ENCODE results near the gene MZB1. TPM values are rescaled to one million over a fixed set of nuclear protein-coding genes. Genes with fewer than 3 reads are reported as not detected.
"Not testable (repeated sequence)": the region's sequence is repeated elsewhere in the genome, so short reads cannot be mapped to it uniquely, and the experiment has no call there.

The MZB1 gene
- total RNA-seq, 1 experiment from 2014 or later = 0.52 TPM

DNA sequence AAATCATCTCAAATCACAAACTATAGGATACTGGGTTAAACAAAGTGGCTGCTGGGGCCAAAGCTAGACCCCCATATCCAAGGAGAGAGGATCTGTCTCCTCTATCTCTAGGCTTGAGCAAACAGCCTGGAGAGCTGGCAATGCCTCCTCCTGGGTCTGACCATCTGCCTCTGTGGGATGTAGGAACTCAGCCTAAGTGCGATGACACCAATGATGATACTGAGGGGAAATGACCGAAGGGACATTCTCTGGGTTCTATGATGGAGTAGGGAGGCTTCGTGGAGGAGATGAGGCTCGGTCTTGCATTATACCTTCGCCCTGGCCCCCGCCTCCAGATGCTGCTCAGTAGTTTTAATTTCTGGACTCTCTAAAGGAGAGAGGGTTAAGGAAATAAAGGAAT, 23.4 kb upstream of the MZB1 start:
- POLR2A ChIA-PET (ENCODE audit: unreplicated experiment) = no interaction called here

DNA sequence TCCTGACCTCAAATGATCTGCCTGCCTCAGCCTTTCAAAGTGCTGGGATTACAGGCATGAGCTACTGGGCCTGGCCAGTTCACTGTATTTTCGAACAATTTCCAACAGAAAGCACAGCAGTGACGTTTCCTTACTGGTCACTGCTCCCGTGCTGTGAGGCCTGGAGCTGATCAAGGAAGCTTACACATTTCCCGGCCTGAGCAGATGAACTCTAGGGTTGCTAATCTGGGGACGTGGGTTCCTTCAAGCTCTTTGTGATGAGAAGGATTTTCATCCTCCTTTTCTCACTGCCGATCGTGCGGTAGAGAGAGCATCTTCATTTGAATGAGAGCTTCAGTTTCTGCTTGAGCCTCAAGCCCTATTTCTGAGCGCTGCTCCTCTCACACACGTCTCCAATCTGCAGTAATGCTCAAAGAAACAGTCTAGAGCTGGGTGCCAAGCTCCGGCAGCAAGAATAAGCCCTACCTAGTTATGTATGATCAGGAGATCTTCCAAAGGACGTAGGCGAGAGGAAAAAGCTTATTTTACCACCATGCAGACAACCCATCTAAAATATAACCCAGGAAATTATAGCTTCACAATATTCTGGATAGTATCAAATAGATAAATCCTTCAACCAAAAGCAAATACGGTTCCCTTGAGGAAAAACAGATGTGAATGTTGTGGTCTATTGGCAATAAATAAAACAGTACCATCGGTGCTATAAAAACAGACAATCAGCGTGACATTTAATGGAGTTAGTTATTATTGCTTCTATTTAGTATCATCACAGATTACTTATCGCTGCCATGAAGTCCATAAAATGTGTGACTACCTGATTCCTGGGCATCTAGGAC, 21.5 kb upstream of the MZB1 start:
- H3K36me3 ChIP-seq (ENCODE audit: low read depth) = no peaks in the 10 kb centered on the region
- no peak overlapping the region for H3K4me3 ChIP-seq
- DNase-seq = no peak
- H3K4me2 ChIP-seq = no peak overlapping the region
- no peaks in the 10 kb centered on the region for H3K4me1 ChIP-seq (replicated peaks; ENCODE audit: insufficient read depth)
- H4K20me1 ChIP-seq (ENCODE audit: insufficient read depth) = no peaks in the 10 kb centered on the region
- no peaks in the 10 kb centered on the region for H3K79me2 ChIP-seq (ENCODE audit: low read depth)
- H3K9me3 ChIP-seq (ENCODE audit: insufficient read depth, low read depth) = no peaks in the 10 kb centered on the region
- intact Hi-C loops (cut with micrococcal nuclease; ENCODE audit: unreplicated experiment) = no loop called here
- H2AFZ ChIP-seq = no peak overlapping the region
- ChIA-PET POLR2A (ENCODE audit: unreplicated experiment) (interaction anchor here (0.6 kb wide), 1 partner anchor 902 kb away, joined by 11 read pairs; no protein-coding TSS in a partner anchor), CTCF (no interaction called here)
- H3K9me2 ChIP-seq (ENCODE audit: insufficient read depth) = no peaks in the 10 kb centered on the region
- TF ChIP-seq, protein P1, sequence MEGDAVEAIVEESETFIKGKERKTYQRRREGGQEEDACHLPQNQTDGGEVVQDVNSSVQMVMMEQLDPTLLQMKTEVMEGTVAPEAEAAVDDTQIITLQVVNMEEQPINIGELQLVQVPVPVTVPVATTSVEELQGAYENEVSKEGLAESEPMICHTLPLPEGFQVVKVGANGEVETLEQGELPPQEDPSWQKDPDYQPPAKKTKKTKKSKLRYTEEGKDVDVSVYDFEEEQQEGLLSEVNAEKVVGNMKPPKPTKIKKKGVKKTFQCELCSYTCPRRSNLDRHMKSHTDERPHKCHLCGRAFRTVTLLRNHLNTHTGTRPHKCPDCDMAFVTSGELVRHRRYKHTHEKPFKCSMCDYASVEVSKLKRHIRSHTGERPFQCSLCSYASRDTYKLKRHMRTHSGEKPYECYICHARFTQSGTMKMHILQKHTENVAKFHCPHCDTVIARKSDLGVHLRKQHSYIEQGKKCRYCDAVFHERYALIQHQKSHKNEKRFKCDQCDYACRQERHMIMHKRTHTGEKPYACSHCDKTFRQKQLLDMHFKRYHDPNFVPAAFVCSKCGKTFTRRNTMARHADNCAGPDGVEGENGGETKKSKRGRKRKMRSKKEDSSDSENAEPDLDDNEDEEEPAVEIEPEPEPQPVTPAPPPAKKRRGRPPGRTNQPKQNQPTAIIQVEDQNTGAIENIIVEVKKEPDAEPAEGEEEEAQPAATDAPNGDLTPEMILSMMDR (conservative IDR thresholded peaks at IDR 0.05) = no peak
- no peak for TF ChIP-seq EZH2 (IDR thresholded peaks at IDR 0.05; ENCODE audit: low read depth)
- H3K27me3 ChIP-seq (ENCODE audit: insufficient read depth, low read depth) = no peaks in the 10 kb centered on the region
- BruUV-seq (replicated peaks) = no TSS peak
- H3K27ac ChIP-seq = no peak overlapping the region
- H3F3A ChIP-seq (ENCODE audit: insufficient read depth, low read depth) = no peaks in the 10 kb centered on the region

More for the DNA sequence above, 23.4 kb upstream of the MZB1 start:
- H3K4me3 ChIP-seq = no peak overlapping the region
- H3K27ac ChIP-seq = no peak overlapping the region
- BruUV-seq (replicated peaks) = no TSS peak
- no peaks in the 10 kb centered on the region for H3K9me3 ChIP-seq (ENCODE audit: insufficient read depth, low read depth)
- H3K4me2 ChIP-seq = no peak overlapping the region
- no peaks in the 10 kb centered on the region for H3K9me2 ChIP-seq (ENCODE audit: insufficient read depth)
- no peak overlapping the region for H2AFZ ChIP-seq
- CTCF ChIA-PET = no interaction called here
- H3F3A ChIP-seq (ENCODE audit: insufficient read depth, low read depth) = no peaks in the 10 kb centered on the region
- no peaks in the 10 kb centered on the region for H3K27me3 ChIP-seq (ENCODE audit: insufficient read depth, low read depth)
- TF ChIP-seq EZH2 (IDR thresholded peaks at IDR 0.05; ENCODE audit: low read depth) = no peak
- TF ChIP-seq, protein P1 (conservative IDR thresholded peaks at IDR 0.05) = no peak
- intact Hi-C loops (cut with micrococcal nuclease; ENCODE audit: unreplicated experiment) = loop anchor here (2.0 kb wide), 1 partner anchor 216 kb away; no protein-coding TSS in a partner anchor
- H3K79me2 ChIP-seq (ENCODE audit: low read depth) = no peaks in the 10 kb centered on the region
- no peak for DNase-seq
- H3K36me3 ChIP-seq (ENCODE audit: low read depth) = no peaks in the 10 kb centered on the region
- H4K20me1 ChIP-seq (ENCODE audit: insufficient read depth) = no peaks in the 10 kb centered on the region
- no peaks in the 10 kb centered on the region for H3K4me1 ChIP-seq (replicated peaks; ENCODE audit: insufficient read depth)

DNA sequence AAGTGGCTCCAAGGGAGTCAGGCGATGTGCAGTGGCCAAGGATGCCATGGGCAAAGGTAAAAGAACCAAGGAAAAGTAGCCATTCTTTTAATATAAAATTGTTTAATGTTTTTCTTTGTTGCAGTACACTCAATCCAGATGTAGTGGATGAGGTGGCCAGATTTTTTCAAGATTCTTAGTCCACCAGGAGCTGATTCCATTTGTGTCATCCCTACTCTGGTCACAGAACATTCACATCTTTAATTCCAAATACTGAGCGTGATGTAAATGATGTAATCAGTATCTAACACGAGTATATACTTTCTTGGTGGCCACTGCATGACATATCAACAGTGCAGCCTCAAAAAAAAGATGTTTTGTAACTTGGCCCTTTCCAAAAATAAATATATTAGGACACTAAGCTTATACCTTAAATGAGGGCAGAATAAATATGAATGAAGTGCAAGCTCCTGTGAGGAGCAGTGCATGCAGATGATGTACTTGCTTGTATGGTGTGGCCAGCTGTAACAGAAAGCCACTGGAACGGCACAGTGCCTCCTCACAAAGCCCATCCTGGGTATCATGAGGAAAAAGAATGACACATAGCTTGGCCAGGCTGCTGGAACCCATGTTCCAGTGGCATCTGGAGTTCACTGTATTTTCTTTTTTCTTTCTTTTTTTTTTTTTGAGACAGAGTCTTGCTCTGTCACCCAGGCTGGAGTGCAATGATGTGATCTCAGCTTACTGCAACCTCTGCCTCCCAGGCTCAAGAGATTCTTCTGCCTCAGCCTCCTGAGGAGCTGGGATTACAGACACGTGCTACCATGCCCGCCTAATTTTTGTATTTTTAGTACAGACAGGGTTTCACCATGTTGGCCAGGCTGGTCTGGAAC, 20.6 kb upstream of the MZB1 start:
- intact Hi-C loops (cut with micrococcal nuclease; ENCODE audit: unreplicated experiment) = no loop called here
- H3K79me2 ChIP-seq (ENCODE audit: low read depth) = no peaks in the 10 kb centered on the region
- BruUV-seq (replicated peaks) = no TSS peak
- DNase-seq = no peak
- CTCF ChIA-PET = no interaction called here
- no peak overlapping the region for H3K4me3 ChIP-seq
- H3K9me3 ChIP-seq (ENCODE audit: insufficient read depth, low read depth) = no peaks in the 10 kb centered on the region
- H4K20me1 ChIP-seq (ENCODE audit: insufficient read depth) = no peaks in the 10 kb centered on the region
- POLR2A ChIA-PET (ENCODE audit: unreplicated experiment) = interaction anchor here (0.6 kb wide), 1 partner anchor 901 kb away, joined by 11 read pairs; no protein-coding TSS in a partner anchor
- no peaks in the 10 kb centered on the region for H3F3A ChIP-seq (ENCODE audit: insufficient read depth, low read depth)
- H3K27me3 ChIP-seq (ENCODE audit: insufficient read depth, low read depth) = no peaks in the 10 kb centered on the region
- H2AFZ ChIP-seq = no peak overlapping the region
- H3K4me1 ChIP-seq (replicated peaks; ENCODE audit: insufficient read depth) = no peaks in the 10 kb centered on the region
- no peaks in the 10 kb centered on the region for H3K36me3 ChIP-seq (ENCODE audit: low read depth)
- no peak overlapping the region for H3K27ac ChIP-seq
- H3K4me2 ChIP-seq = no peak overlapping the region
- TF ChIP-seq, protein P1 (conservative IDR thresholded peaks at IDR 0.05) = no peak
- TF ChIP-seq EZH2 (IDR thresholded peaks at IDR 0.05; ENCODE audit: low read depth) = no peak
- no peaks in the 10 kb centered on the region for H3K9me2 ChIP-seq (ENCODE audit: insufficient read depth)

DNA sequence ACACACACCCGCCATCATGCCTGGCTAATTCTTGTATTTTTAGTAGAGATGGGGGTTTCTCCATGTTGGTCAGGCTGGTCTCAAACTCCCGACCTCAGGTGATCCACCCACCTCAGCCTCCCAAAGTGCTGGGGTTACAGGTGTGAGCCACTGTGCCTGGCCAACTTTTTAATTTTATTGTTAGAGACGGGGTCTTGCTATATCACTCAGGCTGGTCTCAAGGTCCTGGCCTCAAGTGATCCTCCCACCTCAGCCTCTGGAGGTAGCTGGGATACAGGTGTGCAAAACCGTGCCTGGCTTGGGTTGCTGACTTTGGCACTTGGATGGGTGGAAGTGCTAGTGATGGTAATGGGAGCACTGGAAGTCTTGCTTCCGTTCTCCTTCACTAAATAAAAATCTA, 19.4 kb upstream of the MZB1 start:
- H3K9me3 ChIP-seq (ENCODE audit: insufficient read depth, low read depth); H3K4me1 ChIP-seq (replicated peaks; ENCODE audit: insufficient read depth); H3K4me2 ChIP-seq; H3K27me3 ChIP-seq (ENCODE audit: insufficient read depth, low read depth); H4K20me1 ChIP-seq (ENCODE audit: insufficient read depth); H3K27ac ChIP-seq; CTCF ChIA-PET; BruUV-seq (replicated peaks); H2AFZ ChIP-seq; H3K79me2 ChIP-seq (ENCODE audit: low read depth); H3K4me3 ChIP-seq; H3K36me3 ChIP-seq (ENCODE audit: low read depth); intact Hi-C loops (cut with micrococcal nuclease; ENCODE audit: unreplicated experiment); H3K9me2 ChIP-seq (ENCODE audit: insufficient read depth); DNase-seq; H3F3A ChIP-seq (ENCODE audit: insufficient read depth, low read depth): not testable (repeated sequence)
- POLR2A ChIA-PET (ENCODE audit: unreplicated experiment) = interaction anchor here (0.6 to 0.9 kb wide), 2 partner anchors 61 to 954 kb away, joined by 4 read pairs; no protein-coding TSS in a partner anchor
